OCI-LY1 (cell line): ENCODE data around the gene PIGW.

ENCODE experiments used
- EZH2 ChIP-seq: fragments of 200-600 bp; sonication (generic), shearing (Covaris generic); IDR thresholded peaks from 2 replicates; pipeline ENCODE4 v1.8.0; 2017; ENCODE audit warnings: borderline replicate concordance, mixed run types, mild to moderate bottlenecking, antibody characterized with exemption, low read length, moderate library complexity, mixed read lengths
- TF ChIP-seq, protein P1 (sequence below): fragments of 200-600 bp; sonication (generic), shearing (Covaris generic); IDR thresholded peaks from 2 replicates; pipeline ENCODE4 v1.5.1; 2017; ENCODE audit warnings: mild to moderate bottlenecking, antibody characterized with exemption, low read length, moderate library complexity, mixed read lengths

DNA sequence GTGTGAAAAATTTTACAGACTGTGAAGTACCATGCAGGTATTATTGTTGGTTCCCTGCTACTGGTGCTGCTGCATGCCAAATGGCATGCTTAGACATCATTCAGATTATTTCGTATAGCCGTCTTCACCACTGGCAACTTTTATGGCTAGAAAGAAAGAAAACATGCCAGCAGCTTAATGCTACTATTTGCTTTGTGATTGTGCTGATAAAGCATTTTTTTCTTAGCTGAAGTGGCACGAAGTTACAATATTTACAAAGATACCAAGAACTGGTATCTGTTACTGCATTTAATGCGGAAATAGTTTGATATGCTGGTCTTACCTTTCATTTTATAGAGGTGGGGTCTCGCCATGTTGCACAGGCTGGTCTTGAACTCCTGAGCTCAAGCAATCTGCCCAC, 40.1 kb upstream of the PIGW start:
- TF ChIP-seq, protein P1, sequence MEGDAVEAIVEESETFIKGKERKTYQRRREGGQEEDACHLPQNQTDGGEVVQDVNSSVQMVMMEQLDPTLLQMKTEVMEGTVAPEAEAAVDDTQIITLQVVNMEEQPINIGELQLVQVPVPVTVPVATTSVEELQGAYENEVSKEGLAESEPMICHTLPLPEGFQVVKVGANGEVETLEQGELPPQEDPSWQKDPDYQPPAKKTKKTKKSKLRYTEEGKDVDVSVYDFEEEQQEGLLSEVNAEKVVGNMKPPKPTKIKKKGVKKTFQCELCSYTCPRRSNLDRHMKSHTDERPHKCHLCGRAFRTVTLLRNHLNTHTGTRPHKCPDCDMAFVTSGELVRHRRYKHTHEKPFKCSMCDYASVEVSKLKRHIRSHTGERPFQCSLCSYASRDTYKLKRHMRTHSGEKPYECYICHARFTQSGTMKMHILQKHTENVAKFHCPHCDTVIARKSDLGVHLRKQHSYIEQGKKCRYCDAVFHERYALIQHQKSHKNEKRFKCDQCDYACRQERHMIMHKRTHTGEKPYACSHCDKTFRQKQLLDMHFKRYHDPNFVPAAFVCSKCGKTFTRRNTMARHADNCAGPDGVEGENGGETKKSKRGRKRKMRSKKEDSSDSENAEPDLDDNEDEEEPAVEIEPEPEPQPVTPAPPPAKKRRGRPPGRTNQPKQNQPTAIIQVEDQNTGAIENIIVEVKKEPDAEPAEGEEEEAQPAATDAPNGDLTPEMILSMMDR, result no peak
- TF ChIP-seq EZH2, result no peak
